ENCODE measurements around the gene SRSF9. TPM values are rescaled to one million over a fixed set of nuclear protein-coding genes. Genes with fewer than 3 reads are reported as not detected.
A peak's percentile ranks its signal among the peaks of the same experiment; 100 is the strongest.
"Not testable (repeated sequence)": the region's sequence is repeated elsewhere in the genome, so short reads cannot be mapped to it uniquely, and the experiment has no call there.

Gene SRSF9
- polyA plus RNA-seq (ENCODE audit: insufficient read length): 84.8 TPM

DNA sequence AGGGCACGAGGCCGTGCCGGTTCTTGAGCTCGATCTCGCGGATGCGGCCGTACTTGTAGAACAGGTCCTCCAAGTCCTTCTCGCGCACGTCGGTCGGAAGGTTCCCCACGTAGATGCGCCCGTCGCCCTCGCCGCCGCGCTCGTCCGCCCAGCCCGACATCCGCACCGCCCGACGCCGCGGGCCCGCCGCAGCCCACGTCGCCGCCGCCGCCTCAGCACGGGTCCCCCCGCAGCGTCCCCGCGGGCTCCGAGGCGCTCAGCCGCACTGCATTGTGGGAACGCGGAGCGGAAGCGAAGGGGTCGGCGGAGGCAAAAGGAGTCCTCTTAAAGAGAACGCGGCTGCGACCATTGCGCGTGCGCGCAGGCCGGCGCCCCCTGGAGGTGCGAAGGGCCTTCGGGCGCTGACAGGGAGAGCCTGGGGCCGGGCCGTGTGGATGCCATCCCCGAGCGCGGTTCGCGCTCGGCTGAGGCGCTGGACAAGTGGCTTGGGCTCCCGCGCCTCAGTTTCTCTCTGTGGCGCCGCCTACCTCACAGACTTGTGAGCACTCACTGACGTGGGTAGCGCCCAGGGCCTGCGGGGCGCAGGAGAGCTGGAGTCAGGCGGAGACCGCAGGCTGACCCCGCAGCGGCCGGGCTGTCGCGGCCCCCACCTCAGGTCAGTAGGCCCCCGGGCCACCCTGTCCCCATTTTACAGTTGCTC is at the start of gene SRSF9:
Gene SRSF9, minus strand, starts transcription at position 299 of the 700 bp plus-strand sequence. Its CDS starts 139 bp downstream, at position 160.
- peak; percentile 94 for DNase-seq (ENCODE audit: low read depth)

DNA sequence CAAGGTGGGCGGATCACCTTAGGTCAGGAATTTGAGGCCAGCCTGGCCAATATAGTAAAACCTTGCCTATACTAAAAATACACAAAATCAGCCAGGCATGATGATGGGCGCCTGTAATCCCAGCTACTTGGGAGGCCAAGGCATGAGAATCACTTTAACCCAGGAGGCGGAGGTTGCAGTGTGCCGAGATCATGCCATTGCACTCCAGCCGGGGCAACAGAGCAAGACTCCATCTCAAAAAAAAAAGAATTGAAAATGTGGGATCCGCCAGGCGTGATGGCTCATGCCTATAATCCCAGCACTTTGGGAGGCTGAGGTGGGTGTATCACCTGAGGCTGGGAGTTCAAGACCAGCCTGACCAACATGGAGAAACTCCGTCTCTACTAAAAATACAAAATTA is 49.8 kb upstream of the SRSF9 start:
- not testable (repeated sequence) for DNase-seq (ENCODE audit: low read depth)

DNA sequence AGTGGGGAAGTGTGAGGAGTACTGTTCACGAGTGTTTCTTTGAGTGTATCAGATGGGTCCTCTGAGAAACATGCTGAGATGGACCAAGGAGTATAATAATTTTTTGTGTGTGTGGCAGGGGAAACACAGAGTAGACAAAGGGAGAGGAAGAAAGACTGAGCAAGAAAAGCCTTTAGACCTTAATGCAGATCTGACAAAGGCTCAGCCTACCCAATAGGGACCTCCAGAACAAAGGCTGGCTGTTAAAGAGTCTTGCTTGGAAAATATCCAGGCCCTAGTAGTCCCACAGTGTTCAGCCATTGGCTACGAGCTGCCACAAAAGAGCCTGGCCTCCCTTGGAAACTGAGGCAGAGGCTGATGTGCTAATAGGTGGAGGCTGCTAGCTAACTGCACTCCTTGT is 45.9 kb upstream of the SRSF9 start:
- DNase-seq (ENCODE audit: low read depth): no peak

DNA sequence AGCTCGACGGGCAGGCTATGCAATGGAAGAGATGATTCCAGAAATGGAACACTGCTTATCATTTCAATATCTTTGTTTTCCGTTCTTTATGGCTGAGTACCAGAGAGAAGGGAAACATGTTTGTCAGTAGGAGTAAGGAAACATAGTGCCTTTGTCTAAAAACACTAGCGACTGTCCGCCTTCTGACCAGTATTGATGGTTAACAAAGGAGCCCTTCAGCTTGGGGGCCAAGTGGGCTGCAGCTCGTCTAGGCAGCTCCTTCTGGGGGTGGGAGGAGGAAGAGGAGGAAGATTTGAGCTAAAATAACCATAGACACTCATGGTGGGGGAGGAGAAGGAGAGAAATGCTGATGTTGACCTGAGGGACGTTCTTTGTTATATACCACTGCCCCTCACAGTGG is 44.5 kb upstream of the SRSF9 start:
- DNase-seq (ENCODE audit: low read depth): no peak

DNA sequence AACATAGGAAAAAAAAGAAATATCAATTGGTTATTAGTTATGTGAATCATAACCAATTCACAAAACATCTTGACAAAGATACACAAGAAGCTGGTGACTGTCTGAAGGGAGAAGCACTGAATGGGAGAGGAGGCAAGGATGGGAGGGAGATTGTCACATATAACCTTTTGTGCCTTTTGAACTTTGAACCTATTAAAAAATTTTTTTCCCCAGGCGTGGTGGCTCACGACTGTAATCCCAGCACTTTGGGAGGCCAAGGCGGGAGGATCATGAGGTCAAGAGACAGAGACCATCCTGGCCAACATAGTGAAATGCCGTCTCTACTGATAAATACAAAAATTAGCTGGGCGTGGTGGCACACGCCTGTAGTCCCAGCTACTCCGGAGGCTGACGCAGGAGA is 39.0 kb upstream of the SRSF9 start:
- no peak for DNase-seq (ENCODE audit: low read depth)

GRCh38 chr12:120504587-120504986 is 35.0 kb upstream of the SRSF9 start:
- DNase-seq (ENCODE audit: low read depth): no peak

DNA sequence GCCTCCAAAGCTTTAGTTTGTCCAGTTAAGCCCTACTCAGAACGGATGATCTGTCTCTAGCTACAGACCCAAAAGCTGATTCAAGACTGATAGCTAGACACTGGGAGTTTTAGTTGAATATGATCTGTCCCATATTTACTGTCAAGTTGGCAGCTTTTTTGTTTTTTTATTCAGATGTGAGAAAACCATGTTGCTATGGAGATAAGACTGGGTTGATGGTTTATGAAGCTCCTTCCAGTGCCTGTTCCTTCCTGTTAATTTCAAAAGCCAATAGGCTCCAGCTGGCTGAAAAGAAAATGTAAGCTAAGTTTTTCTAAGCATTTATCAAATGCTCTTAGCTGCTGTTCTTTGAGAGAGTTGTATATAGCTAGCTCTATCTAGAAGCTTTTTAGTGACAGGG is 31.0 kb upstream of the SRSF9 start:
- DNase-seq (ENCODE audit: low read depth): no peak

DNA sequence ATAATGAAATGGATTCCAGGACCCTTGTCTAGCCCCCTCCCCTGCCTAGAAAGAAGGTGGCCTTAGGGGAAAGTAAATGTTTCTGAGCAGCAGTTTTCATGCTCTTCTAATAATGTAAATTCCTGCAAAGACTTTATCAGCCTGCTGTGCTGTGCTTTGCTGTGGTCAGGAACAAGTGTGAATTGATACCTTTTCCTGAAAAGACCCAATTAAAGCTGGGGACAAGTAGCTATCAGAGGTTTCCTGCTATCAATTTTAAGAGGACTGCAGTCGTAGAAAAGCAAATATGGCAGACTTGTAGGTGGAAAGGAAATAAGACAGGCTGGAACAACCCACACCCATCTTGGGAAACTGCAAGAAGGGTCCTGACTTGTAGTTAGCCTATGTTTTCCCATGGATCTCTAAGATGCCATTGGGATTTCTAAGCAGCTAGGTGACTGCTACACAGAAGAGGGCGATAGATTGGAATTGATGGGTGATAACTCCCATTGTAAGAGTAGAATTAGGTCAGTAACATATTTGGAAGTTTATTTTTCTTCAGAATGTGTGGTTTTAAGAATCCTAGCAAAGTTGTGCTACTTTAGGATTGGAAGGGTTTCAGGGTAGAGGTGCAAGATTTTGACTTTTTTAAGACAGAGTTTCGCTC is 29.4 kb upstream of the SRSF9 start:
- no peak for DNase-seq (ENCODE audit: low read depth)

DNA sequence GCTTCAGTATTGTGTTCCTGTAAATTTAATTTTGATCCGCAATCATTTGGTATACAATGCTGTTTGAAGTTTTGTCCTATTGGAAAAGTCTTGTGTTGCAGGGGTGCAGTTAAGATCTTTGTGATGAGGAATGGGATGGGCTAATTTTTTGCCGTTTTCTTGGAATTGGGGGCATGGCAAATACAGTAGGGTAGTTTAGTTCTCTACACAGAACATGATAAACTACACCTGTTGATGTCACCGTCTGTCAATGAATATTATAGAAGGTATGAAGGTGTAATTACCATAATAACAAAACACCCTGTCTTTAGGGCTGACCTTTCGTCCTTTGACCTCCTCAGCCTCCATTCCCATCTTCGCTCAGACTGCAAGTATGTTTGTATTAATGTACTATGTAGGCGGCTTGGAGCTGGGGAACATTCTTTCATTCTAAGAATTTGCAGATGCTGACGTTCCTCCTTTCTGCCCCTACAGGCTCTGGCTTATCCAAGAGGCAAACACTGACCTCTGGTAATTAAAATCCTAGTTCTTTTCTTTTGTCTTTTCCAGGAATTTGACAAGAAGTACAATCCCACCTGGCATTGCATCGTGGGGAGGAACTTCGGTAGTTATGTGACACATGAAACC is 28.1 kb upstream of the SRSF9 start:
- DNase-seq (ENCODE audit: low read depth): no peak

DNA sequence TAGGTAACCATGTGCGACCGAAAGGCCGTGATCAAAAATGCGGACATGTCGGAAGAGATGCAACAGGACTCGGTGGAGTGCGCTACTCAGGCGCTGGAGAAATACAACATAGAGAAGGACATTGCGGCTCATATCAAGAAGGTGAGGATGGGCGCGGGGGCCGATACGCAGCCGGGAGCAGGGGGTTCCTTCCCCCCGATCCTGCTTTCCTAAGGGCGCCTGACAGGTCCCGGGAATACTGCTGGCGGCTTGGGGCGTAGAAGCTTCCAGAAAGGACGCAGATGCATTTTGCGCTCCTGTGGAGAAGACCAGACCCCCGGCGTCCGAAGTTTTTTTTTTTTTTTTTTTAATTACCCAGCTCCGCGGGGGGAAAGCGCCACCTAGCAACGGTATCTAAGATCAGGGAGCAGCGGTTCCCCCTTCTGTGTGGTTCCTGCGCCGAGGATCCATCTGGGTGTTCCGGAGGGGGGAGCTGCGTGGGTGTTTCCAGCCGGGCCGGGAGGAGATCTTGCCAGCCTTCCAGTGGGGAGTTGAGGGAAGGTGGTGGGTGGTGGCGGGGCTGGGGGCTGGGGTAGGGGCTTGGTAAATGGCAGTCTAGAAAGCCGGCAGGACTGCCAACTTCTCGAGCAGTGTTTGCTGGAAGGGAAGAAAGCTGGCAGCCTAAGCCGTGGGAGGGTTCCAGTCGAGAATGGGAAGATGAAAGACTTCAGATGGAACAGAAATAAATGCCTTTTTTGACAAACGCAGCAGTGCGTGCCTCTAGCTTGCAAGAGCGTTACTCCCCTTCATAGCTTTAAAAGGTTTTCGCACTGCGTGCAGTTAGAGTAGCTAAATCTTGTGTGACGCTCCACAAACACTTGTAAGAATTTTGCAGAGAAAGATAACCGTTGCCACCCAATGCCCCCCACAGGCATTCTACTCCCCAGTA is 27.1 kb upstream of the SRSF9 start:
- DNase-seq (ENCODE audit: low read depth): no peak

- peak; percentile 89 for DNase-seq (ENCODE audit: low read depth)
These were observed 26.3 kb upstream of the SRSF9 start, which contains the start of gene DYNLL1 for GRCh38 chr12:120495731-120496412. TSS of gene DYNLL1 (plus strand) at chr12:120496113. CDS start at chr12:120496422, 309 bp downstream.

GRCh38 chr12:120495186-120495730 is 25.7 kb upstream of the SRSF9 start:
- DNase-seq (ENCODE audit: low read depth): no peak

DNA sequence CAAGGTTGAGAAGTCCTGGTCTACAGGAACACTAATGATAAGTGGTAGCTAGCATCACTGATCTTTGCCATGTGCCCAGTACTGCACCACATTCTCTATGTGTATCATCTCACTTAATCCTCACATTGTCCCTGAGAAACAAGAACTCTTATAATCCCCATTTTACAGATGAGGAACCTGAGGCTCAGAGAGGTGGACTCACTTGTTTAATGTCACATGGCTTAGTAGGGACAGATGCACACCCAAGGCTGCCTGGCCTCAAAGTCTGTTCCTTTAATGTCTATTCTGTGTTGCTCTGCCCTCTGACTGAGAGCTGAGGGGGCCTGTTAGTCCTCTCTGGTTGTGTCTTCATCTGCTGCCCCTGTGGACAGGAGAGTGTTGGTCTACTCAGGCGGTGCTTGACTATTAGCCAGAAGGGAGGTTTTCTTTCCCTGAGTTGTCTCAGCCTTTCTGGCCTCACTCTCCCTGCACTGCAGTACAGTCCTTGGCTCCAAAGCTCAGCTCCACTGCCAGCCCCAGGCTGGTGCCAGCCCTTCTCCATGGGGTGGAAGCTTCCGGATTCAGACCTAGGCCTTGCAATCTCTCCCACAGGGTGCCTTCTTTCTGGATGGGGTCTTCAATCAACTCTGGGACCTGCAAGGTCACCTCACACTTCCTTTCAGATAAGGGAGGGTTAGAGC is 21.4 kb upstream of the SRSF9 start:
- DNase-seq (ENCODE audit: low read depth): no peak

DNA sequence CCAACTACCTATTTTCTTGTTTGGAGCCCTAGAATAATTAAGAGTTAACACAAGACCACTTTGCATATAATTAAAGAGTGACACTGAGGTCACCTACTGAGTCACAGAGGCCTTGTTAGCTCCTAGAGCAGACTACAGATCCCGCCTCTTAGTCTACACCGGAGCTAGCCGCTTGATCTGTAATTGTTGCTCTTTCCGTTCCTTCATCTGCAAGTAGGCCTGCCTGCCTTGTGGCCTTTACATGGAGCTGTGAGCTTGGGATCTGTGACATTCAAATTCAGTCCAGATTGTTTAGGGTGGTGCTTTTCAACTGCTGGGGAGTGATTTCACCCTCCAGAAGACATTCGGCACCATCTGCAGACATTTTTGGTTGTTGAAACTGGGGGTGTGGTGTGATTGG is 20.8 kb upstream of the SRSF9 start:
- DNase-seq (ENCODE audit: low read depth): no peak

- no peak for DNase-seq (ENCODE audit: low read depth)
These were observed 19.5 kb upstream of the SRSF9 start for GRCh38 chr12:120489018-120489417.

GRCh38 chr12:120488057-120488640 is 18.6 kb upstream of the SRSF9 start:
- no peak for DNase-seq (ENCODE audit: low read depth)

DNA sequence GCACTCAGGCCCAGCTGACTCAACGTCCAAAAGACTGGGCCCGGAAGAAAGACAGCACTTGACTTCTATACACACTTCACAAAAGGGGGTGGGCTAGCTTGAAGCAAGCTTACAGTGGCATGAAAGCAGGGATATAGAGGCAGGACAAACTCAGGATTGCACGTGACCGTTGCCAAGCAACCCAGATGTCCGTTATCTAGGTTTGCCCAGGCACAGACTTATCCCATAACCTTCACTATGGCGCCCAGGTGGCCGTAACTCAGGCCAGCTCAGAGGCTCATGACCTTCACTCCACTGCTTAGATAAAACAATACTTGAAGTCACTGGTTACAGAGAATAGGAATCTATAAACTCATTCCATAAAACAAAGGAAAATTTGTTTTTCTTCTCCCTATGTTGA is 18.0 kb upstream of the SRSF9 start:
- not testable (repeated sequence) for DNase-seq (ENCODE audit: low read depth)

GRCh38 chr12:120485961-120486881 is 16.7 kb upstream of the SRSF9 start:
- DNase-seq (ENCODE audit: low read depth): no peak

GRCh38 chr12:120483621-120484020 is 14.1 kb upstream of the SRSF9 start:
- no peak for DNase-seq (ENCODE audit: low read depth)
